Activated T-cell treated with anti-CD3 and anti-CD28 coated beads for 1 hour (primary cell): ENCODE measurements around the gene RHCE.
"Not testable (repeated sequence)": the region's sequence is repeated elsewhere in the genome, so short reads cannot be mapped to it uniquely, and the experiment has no call there.

Source experiments
- DNase-seq: peaks from one replicate; pipeline ENCODE4 v3.0.0-alpha.2; 2020; ENCODE audit warnings: low read depth

Gene RHCE

GRCh38 chr1:25398079-25398478, 22.5 kb downstream of the RHCE start:
- DNase-seq = not testable (repeated sequence)

- DNase-seq = not testable (repeated sequence)
These were observed 23.1 kb downstream of the RHCE start for GRCh38 chr1:25397549-25397948.

- DNase-seq = no peak
These were observed 27.8 kb downstream of the RHCE start for GRCh38 chr1:25392841-25393240.

- DNase-seq = not testable (repeated sequence)
These were observed 30.9 kb downstream of the RHCE start for GRCh38 chr1:25389721-25390120.

GRCh38 chr1:25388691-25389090, 31.9 kb downstream of the RHCE start:
- DNase-seq = not testable (repeated sequence)

GRCh38 chr1:25387096-25387495, 33.5 kb downstream of the RHCE start:
- not testable (repeated sequence) for DNase-seq

- DNase-seq = not testable (repeated sequence)
These were observed 36.8 kb downstream of the RHCE start for GRCh38 chr1:25383875-25384274.

GRCh38 chr1:25383090-25383489, 37.5 kb downstream of the RHCE start:
- DNase-seq = not testable (repeated sequence)

- not testable (repeated sequence) for DNase-seq
These were observed 38.1 kb downstream of the RHCE start for GRCh38 chr1:25382543-25382942.

GRCh38 chr1:25378367-25378766, 42.3 kb downstream of the RHCE start:
- not testable (repeated sequence) for DNase-seq

GRCh38 chr1:25371757-25372156, 48.9 kb downstream of the RHCE start:
- not testable (repeated sequence) for DNase-seq

- not testable (repeated sequence) for DNase-seq
These were observed 50.8 kb downstream of the RHCE start for GRCh38 chr1:25369691-25370271.

GRCh38 chr1:25369241-25369640, 51.4 kb downstream of the RHCE start:
- no peak for DNase-seq

GRCh38 chr1:25362634-25363559, 57.7 kb downstream of the RHCE start:
- DNase-seq = not testable (repeated sequence)

GRCh38 chr1:25361901-25362300, 58.7 kb downstream of the RHCE start:
- DNase-seq = no peak

GRCh38 chr1:25360596-25361581, 59.7 kb downstream of the RHCE start:
- no peak for DNase-seq

- DNase-seq = no peak
These were observed 63.8 kb downstream of the RHCE start for GRCh38 chr1:25356848-25357247.

GRCh38 chr1:25356441-25356840, 64.2 kb downstream of the RHCE start:
- DNase-seq = no peak

GRCh38 chr1:25355841-25356395, 64.7 kb downstream of the RHCE start:
- no peak for DNase-seq

GRCh38 chr1:25349606-25350005, 71.0 kb downstream of the RHCE start:
- no peak for DNase-seq

- no peak for DNase-seq
These were observed 73.1 kb downstream of the RHCE start for GRCh38 chr1:25347556-25347955.

- no peak for DNase-seq
These were observed 76.8 kb downstream of the RHCE start for GRCh38 chr1:25343872-25344271.
